OCI-LY7 (cell line): ENCODE data around the gene PAK4. TPM values are rescaled to one million over a fixed set of nuclear protein-coding genes. Genes with fewer than 3 reads are reported as not detected.

Source experiments
- Bru-seq: library from RNA; stranded (reverse); fragments of 400-500 nt; gene quantifications from one replicate; lab custom pipeline; 2021; lab: Mats Ljungman, UMichigan
- BruChase-seq, 2 experiments: library from RNA; stranded (reverse); fragments of 400-500 nt; gene quantifications; one replicate each; lab custom pipeline; 2021; lab: Mats Ljungman, UMichigan
- BruUV-seq: library from RNA; stranded (reverse); fragments of 400-500 nt; replicated peaks from 2 replicates; lab custom pipeline; 2021; lab: Mats Ljungman, UMichigan
- CTCF ChIA-PET: fragments of 300-600 bp; sonication (Branson Sonifier 250); formaldehyde crosslinking; loops from one replicate; lab custom pipeline; 2022; ENCODE audit warnings: antibody characterized with exemption; ENCODE audit not compliant: unreplicated experiment; lab: Charles Lee
- POLR2A ChIA-PET: fragments of 300-600 bp; sonication (Branson Sonifier 250); formaldehyde crosslinking; loops from one replicate; lab custom pipeline; 2022; ENCODE audit warnings: antibody characterized with exemption; lab: Charles Lee
- DNase-seq: peaks from one replicate; pipeline ENCODE4 v3.0.0-alpha.2; 2015; ENCODE audit warnings: low spot score
- H2AFZ ChIP-seq: fragments of 200-600 bp; sonication (generic), shearing (Covaris generic); 2 replicates; pipeline ENCODE4 v1.6.1; 2014; ENCODE audit warnings: mild to moderate bottlenecking, antibody characterized with exemption, low read length, moderate library complexity
- H3K27ac ChIP-seq: fragments of 200-600 bp; sonication (generic); 2 replicates; pipeline ENCODE4 v1.5.1; 2014; ENCODE audit warnings: mixed run types, low read depth, mild to moderate bottlenecking, moderate library complexity, low read length, inconsistent platforms; ENCODE audit not compliant: poor library complexity, severe bottlenecking
- H3K36me3 ChIP-seq: fragments of 200-600 bp; sonication (generic); 2 replicates; pipeline ENCODE4 v1.6.1; 2014; ENCODE audit warnings: mild to moderate bottlenecking, antibody characterized with exemption, low read length, moderate library complexity, mixed read lengths; ENCODE audit not compliant: insufficient read depth
- H3K4me1 ChIP-seq: fragments of 200-600 bp; sonication (generic); 2 replicates; pipeline ENCODE4 v1.5.1; 2014; ENCODE audit warnings: mild to moderate bottlenecking, low read length; ENCODE audit not compliant: insufficient read depth, poor library complexity, severe bottlenecking
- H3K4me2 ChIP-seq: fragments of 200-600 bp; sonication (generic); 2 replicates; pipeline ENCODE4 v1.6.1; 2014; ENCODE audit warnings: mild to moderate bottlenecking, low read length
- H3K4me3 ChIP-seq: fragments of 200-600 bp; sonication (generic); 2 replicates; pipeline ENCODE4 v1.5.1; 2014; ENCODE audit warnings: mild to moderate bottlenecking, low read depth, low read length; ENCODE audit not compliant: poor library complexity, severe bottlenecking
- H3K79me2 ChIP-seq: fragments of 200-600 bp; sonication (generic); 2 replicates; pipeline ENCODE4 v1.6.1; 2016; ENCODE audit warnings: low read depth, mild to moderate bottlenecking, low read length, moderate library complexity, mixed read lengths; ENCODE audit not compliant: insufficient read depth
- H3K9me2 ChIP-seq: fragments of 200-600 bp; sonication (generic); 2 replicates; pipeline ENCODE4 v1.6.1; 2016; ENCODE audit warnings: mild to moderate bottlenecking, low read length, mixed read lengths; ENCODE audit not compliant: insufficient read depth
- H3K9me3 ChIP-seq: fragments of 200-600 bp; sonication (generic); 2 replicates; pipeline ENCODE4 v1.6.1; 2014; ENCODE audit warnings: mild to moderate bottlenecking, mixed run types, low read length, mixed read lengths
- H4K20me1 ChIP-seq: fragments of 200-600 bp; sonication (generic); 2 replicates; pipeline ENCODE4 v1.6.1; 2014; ENCODE audit warnings: mild to moderate bottlenecking, antibody characterized with exemption, low read length, moderate library complexity, mixed read lengths; ENCODE audit not compliant: insufficient read depth
- EZH2phosphoT487 ChIP-seq: fragments of 200-600 bp; sonication (generic); IDR thresholded peaks from 2 replicates; pipeline ENCODE4 v1.6.1; 2018; ENCODE audit warnings: low read depth, borderline replicate concordance, mild to moderate bottlenecking, mixed run types, antibody characterized with exemption, low read length, moderate library complexity, mixed read lengths
- intact Hi-C: fragments of 100-400 bp; cut with micrococcal nuclease; formaldehyde crosslinking; loops from one replicate; pipeline ENCODE4 v1.10.0; 2022; ENCODE audit not compliant: unreplicated experiment
- long read RNA-seq: library from polyadenylated mRNA; stranded (forward); transcript quantifications from one replicate; pipeline ENCODE4 v2.0.0, GENCODE V29; 2022
- total RNA-seq, 2 experiments: library from RNA; depleted of rRNA in 1 of 2; stranded (reverse); fragments of >200 nt in 1 of 2; shearing (Covaris generic) in 1 of 2; gene quantifications; 2 replicates each; pipeline ENCODE4 v1.2.3, GENCODE V29; 2014 to 2022
- TF ChIP-seq, protein P1 (sequence below): fragments of 200-600 bp; sonication (generic); conservative IDR thresholded peaks from 2 replicates; pipeline ENCODE4 v1.5.1; 2014; ENCODE audit warnings: mild to moderate bottlenecking, antibody characterized with exemption, low read length, moderate library complexity, mixed read lengths

The PAK4 gene
- total RNA-seq (2014; rRNA removed; shearing (Covaris generic)) (7.8 and 8.1 TPM in 2 replicates), total RNA-seq (2022) (26.7 and 34.8 TPM in 2 replicates), Bru-seq, nascent RNA (percentile 53 among the genes with signal in this experiment), BruChase-seq, experiment 1, labeled RNA remaining after a 6-hour chase (percentile 64 among the genes with signal in this experiment), BruChase-seq, experiment 2, labeled RNA remaining after a 2-hour chase (percentile 57 among the genes with signal in this experiment)
- long read RNA-seq, transcript PAK4-202 (9 exons, 2,739 nt), result major isoform, 18 of 40 reads
- long read RNA-seq, partial matches to known transcripts, result 5 of 40 reads
- long read RNA-seq, other reads (novel, unspliced or antisense), result 16 of 40 reads

DNA sequence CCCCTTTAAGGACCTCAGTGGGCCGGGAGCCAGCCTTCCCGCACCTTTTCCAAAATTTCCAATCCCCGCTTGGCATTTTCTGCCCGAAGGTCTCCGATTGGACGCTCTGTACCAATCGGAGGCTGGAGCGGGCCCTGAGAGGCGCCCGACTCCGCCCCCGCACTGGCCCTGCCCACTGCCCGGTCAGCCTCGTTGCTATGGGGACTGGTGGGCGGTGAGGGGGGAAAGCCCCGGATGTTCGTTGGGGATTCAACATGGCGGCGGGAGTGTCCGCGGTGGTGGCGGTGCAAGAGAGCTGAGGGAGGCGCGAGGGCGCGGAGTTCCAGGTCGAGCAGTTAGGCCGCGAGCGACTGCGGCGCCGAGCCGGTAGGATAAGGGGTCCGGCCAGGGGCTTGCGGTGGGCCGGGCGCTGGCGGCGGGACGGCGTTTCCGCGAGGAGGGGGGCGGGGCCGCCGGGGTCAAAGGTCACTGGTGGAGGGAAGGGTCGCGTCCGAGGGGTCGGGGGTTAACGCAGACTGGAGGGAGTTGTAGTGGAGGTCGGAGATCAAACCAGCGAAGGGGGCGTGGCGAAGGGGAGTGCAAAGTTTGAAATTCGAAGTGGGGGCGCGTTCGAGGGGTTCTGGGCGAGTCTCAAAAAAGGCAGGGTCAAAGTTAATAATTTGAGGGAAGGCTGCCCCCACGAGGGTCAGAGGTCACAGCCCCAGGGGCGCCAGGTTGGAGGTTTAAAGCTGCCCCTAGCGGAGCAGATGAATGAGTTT lies at the start of gene PAK4:
PAK4 (plus strand) TSS at position 233 of the 758 bp plus-strand sequence. CDS start 43,768 bp downstream, outside the sequence.
- Histone ChIP-seq H4K20me1 (no peaks in the 10 kb centered on the region; the same call in 1 of the 2 replicates), H3K9me3 (no peaks in the 10 kb centered on the region), H3K9me2 (no peaks in the 10 kb centered on the region), H3K4me3 (peak within 1 kb of the TSS; percentile 77), H3K79me2 (peaks cover 25% of the 10 kb centered on the region), H3K4me2 (peak within 1 kb of the TSS; percentile 80), H3K27ac (peak within 1 kb of the TSS; percentile 55), H3K36me3 (no peaks in the 10 kb centered on the region), H2AFZ (peak within 1 kb of the TSS; percentile 83), H3K4me1 (peaks cover 20% of the 10 kb centered on the region)
- no TSS peak for BruUV-seq
- TF ChIP-seq EZH2phosphoT487, result no peak
- TF ChIP-seq, protein P1, sequence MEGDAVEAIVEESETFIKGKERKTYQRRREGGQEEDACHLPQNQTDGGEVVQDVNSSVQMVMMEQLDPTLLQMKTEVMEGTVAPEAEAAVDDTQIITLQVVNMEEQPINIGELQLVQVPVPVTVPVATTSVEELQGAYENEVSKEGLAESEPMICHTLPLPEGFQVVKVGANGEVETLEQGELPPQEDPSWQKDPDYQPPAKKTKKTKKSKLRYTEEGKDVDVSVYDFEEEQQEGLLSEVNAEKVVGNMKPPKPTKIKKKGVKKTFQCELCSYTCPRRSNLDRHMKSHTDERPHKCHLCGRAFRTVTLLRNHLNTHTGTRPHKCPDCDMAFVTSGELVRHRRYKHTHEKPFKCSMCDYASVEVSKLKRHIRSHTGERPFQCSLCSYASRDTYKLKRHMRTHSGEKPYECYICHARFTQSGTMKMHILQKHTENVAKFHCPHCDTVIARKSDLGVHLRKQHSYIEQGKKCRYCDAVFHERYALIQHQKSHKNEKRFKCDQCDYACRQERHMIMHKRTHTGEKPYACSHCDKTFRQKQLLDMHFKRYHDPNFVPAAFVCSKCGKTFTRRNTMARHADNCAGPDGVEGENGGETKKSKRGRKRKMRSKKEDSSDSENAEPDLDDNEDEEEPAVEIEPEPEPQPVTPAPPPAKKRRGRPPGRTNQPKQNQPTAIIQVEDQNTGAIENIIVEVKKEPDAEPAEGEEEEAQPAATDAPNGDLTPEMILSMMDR, result no peak
- peak; percentile 98 for DNase-seq
- intact Hi-C loops, result loop anchor here (1.0 to 10.0 kb wide), 2 partner anchors 287 to 409 kb away; partner anchors contain the start of genes EID2B and PLEKHG2
- CTCF ChIA-PET, result no interaction called here
- POLR2A ChIA-PET, result interaction anchor here (1.5 kb wide), 1 partner anchor 211 kb away, joined by 5 read pairs; the partner anchor contains the start of gene GMFG

DNA sequence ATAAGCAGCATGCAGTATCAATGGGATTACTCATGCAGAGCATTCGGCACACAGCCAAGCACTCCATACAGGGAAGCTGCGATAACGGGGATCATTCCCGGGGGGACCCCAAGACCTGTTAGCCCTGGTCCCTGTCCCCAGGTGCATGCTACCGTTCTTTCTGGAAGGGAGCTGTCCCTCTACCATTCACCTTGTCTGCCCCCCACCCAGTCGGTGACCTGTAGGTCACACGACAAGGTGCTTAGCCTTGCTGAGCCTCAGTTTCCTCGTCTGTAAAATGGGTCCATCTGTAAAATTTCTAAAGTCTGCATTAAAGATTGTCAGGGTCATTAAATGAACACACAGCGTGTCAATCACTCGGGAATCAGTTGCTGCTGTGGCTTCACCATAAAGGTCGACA lies 48.3 kb upstream of the PAK4 start:
- no TSS peak for BruUV-seq
- CTCF ChIA-PET, result no interaction called here

More for the DNA sequence above, 48.3 kb upstream of the PAK4 start:
- no peak overlapping the region for H3K4me2 ChIP-seq
- no peak overlapping the region for H2AFZ ChIP-seq
- H3K79me2 ChIP-seq, result no peaks in the 10 kb centered on the region
- H3K9me2 ChIP-seq, result no peaks in the 10 kb centered on the region
- no peak overlapping the region for H3K4me3 ChIP-seq
- H3K36me3 ChIP-seq, result no peaks in the 10 kb centered on the region
- no peaks in the 10 kb centered on the region for H3K4me1 ChIP-seq
- intact Hi-C loops, result no loop called here
- no peaks in the 10 kb centered on the region for H3K9me3 ChIP-seq
- TF ChIP-seq, protein P1, result no peak
- no peak for TF ChIP-seq EZH2phosphoT487
- no peak overlapping the region for H3K27ac ChIP-seq
- POLR2A ChIA-PET, result no interaction called here
- H4K20me1 ChIP-seq, result no peaks in the 10 kb centered on the region
- DNase-seq, result no peak
